ENCODE results near the gene CHML.

- TF ChIP-seq, protein P1, sequence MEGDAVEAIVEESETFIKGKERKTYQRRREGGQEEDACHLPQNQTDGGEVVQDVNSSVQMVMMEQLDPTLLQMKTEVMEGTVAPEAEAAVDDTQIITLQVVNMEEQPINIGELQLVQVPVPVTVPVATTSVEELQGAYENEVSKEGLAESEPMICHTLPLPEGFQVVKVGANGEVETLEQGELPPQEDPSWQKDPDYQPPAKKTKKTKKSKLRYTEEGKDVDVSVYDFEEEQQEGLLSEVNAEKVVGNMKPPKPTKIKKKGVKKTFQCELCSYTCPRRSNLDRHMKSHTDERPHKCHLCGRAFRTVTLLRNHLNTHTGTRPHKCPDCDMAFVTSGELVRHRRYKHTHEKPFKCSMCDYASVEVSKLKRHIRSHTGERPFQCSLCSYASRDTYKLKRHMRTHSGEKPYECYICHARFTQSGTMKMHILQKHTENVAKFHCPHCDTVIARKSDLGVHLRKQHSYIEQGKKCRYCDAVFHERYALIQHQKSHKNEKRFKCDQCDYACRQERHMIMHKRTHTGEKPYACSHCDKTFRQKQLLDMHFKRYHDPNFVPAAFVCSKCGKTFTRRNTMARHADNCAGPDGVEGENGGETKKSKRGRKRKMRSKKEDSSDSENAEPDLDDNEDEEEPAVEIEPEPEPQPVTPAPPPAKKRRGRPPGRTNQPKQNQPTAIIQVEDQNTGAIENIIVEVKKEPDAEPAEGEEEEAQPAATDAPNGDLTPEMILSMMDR (IDR thresholded peaks at IDR 0.05; ENCODE audit: poor library complexity): no peak
- TF ChIP-seq EZH2 (IDR thresholded peaks at IDR 0.05; ENCODE audit: borderline replicate concordance): no peak
Measured at GRCh38 chr1:241631674-241632073, 8.5 kb downstream of the CHML start.

Measured in hepatocyte (in vitro differentiated cells).